BJ (cell line): ENCODE measurements around the gene ATG2A. TPM values are rescaled to one million over a fixed set of nuclear protein-coding genes. Genes with fewer than 3 reads are reported as not detected.

Experiments used
- CTCF ChIA-PET: fragments of 350-600 bp; formaldehyde crosslinking; extraction: SDS; loops from one replicate; lab custom pipeline; 2021; ENCODE audit warnings: antibody characterized with exemption, inconsistent platforms; lab: Yijun Ruan, JAX
- POLR2A ChIA-PET: fragments of 300-600 bp; sonication (Branson Sonifier 250); formaldehyde crosslinking; extraction: SDS; loops from one replicate; lab custom pipeline; 2021; ENCODE audit warnings: antibody characterized with exemption; lab: Charles Lee
- DNase-seq: peaks from one replicate; pipeline ENCODE4 v3.0.0-alpha.2; 2011; ENCODE audit warnings: low read depth
- H3K27me3 ChIP-seq: 2 replicates; pipeline ENCODE4 v1.6.0; 2011; ENCODE audit warnings: low read length; ENCODE audit not compliant: control insufficient read depth, insufficient read depth
- H3K36me3 ChIP-seq: 2 replicates; pipeline ENCODE4 v1.5.1; 2011; ENCODE audit warnings: low read length; ENCODE audit not compliant: control insufficient read depth, insufficient read depth
- H3K4me3 ChIP-seq: 2 replicates; pipeline ENCODE4 v1.5.1; 2011; ENCODE audit warnings: low read depth, mild to moderate bottlenecking, control low read depth, low read length
- polyA plus RNA-seq: library from polyadenylated mRNA; depleted of rRNA; stranded (reverse); fragments of >200 nt; gene quantifications from 2 replicates; pipeline ENCODE4 v1.2.3, GENCODE V29; 2011
- TF ChIP-seq, protein P1 (sequence below): IDR thresholded peaks from 2 replicates; pipeline ENCODE4 v1.5.1; 2011; ENCODE audit warnings: low read depth, mild to moderate bottlenecking, control low read depth, inconsistent platforms, low read length, moderate library complexity; ENCODE audit not compliant: insufficient read depth

The ATG2A gene
- polyA plus RNA-seq, 1 experiment = 7.0 TPM

DNA sequence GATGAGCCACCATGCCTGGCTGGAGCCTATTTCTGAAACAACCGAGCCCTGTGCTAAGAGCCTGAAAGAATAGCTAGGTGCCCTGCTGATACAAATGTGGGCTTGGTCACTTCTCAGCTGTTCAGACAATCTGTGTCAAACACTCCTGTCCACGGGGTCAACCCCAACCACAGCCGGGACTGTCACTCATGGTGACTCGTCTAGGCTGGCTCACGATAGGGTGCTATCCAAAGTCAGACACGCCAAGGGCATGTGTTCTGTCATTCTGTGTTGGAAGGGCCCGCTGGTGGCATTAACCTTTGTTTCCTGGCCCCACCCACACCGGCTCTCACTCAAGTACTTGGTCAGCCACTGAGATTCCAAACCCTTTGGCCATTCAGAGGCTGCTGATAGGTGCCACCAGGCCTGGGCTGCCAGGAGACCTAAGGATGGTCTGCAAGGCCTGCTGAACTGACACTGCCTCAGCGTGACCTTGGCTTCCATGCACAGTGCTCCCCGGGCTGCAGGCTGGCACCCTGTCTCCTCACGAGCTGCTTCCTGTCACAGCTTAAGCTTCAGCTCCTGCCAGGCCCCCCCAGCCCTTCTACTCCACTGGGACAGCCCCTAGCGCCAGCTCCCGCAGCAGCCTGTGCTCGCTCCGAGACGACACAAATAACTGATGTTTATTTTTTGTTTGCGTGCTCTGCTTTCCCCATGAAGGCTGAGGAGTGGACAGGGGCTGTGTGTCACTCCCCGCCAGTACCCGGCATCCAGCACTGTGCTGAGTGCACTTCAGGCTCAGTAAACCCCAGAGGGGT is 58.3 kb downstream of the ATG2A start:
- CTCF ChIA-PET = interaction anchor here (1.3 to 29.2 kb wide), 3 partner anchors 11 to 28 kb away, joined by 4 to 797 read pairs (median 7); partner anchors contain the start of gene EHD1
- H3K36me3 ChIP-seq = peaks cover 24% of the 10 kb centered on the region
- no peak overlapping the region for H3K4me3 ChIP-seq
- H3K27me3 ChIP-seq = no peaks in the 10 kb centered on the region
- DNase-seq = no peak
- TF ChIP-seq, protein P1, sequence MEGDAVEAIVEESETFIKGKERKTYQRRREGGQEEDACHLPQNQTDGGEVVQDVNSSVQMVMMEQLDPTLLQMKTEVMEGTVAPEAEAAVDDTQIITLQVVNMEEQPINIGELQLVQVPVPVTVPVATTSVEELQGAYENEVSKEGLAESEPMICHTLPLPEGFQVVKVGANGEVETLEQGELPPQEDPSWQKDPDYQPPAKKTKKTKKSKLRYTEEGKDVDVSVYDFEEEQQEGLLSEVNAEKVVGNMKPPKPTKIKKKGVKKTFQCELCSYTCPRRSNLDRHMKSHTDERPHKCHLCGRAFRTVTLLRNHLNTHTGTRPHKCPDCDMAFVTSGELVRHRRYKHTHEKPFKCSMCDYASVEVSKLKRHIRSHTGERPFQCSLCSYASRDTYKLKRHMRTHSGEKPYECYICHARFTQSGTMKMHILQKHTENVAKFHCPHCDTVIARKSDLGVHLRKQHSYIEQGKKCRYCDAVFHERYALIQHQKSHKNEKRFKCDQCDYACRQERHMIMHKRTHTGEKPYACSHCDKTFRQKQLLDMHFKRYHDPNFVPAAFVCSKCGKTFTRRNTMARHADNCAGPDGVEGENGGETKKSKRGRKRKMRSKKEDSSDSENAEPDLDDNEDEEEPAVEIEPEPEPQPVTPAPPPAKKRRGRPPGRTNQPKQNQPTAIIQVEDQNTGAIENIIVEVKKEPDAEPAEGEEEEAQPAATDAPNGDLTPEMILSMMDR = no peak
- POLR2A ChIA-PET = no interaction called here

DNA sequence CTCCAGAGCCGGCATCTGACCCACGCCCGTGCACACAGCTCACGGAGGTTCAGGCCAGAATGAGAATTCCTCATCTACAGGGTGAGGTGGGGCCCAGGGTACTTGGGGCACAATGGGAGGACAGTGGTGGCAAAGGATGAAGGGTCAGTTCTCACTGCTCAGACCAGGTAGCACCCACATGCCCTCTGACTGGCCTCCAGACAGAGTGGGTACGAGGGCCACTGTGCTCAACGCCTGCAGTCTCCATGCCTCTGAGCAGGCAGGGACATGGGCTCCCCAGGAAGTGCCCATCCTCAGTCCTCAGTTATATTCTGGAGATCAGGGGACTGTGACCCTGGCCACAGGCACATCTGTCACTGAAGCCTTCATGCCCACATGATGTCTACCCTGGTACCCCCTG is 59.5 kb downstream of the ATG2A start:
- POLR2A ChIA-PET = no interaction called here
- Histone ChIP-seq H3K36me3 (peaks cover 29% of the 10 kb centered on the region), H3K4me3 (no peak overlapping the region), H3K27me3 (no peaks in the 10 kb centered on the region)
- CTCF ChIA-PET = interaction anchor here (1.3 to 29.2 kb wide), 3 partner anchors 9 to 29 kb away, joined by 4 to 797 read pairs (median 19); partner anchors contain the start of gene EHD1
- DNase-seq = no peak
- TF ChIP-seq, protein P1 = no peak

DNA sequence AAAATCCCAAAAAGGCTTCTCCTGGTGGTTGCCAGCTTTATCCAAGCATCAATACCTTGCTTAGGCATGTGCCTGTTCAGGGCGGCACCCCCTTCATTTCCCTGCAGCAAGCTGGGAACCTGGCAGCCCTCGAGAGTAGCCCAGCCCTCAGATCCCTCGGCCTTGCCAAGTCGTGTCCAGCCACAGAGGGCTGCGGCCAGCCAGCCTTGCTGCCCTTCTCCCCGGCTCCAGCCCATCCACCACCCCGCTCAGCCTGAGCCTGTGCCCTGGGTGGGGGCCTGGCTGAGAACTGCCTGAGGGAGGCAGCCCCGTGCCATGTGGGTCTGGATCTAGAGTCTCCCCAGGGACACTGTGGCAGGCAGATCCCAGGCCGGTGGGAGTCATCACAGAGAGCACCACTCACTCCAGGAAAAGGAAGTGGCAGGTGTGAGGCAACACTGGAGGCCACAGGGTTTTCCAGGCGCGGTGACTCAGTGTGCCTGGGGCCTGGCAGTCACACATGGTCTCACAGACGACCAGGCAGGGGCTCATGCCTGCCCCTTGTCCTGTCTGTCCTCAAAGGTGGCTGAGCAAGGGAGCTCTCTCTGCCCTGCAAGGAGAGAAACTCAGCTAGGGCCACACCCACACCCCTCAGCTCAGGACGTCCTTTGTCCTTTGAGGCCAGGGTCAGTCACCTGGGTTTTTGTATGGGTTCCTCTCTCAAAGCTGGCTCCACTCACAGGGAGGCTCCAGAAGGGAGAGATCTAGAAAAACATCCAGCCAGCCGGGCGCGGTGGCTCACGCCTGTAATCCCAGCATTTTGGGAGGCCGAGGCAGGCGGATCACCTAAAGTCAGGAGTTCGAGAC is 60.4 kb downstream of the ATG2A start:
- ChIA-PET CTCF (interaction anchor here (1.0 to 29.2 kb wide), 5 partner anchors 9 to 30 kb away, joined by 3 to 797 read pairs (median 5); partner anchors contain the start of gene EHD1), POLR2A (interaction anchor here (0.5 to 0.6 kb wide), 2 partner anchors 10 to 113 kb away, joined by 5 to 10 read pairs; no protein-coding TSS in a partner anchor)
- H3K27me3 ChIP-seq = no peaks in the 10 kb centered on the region
- no peak for DNase-seq
- H3K4me3 ChIP-seq = no peak overlapping the region
- H3K36me3 ChIP-seq = peaks cover 30% of the 10 kb centered on the region
- TF ChIP-seq, protein P1 = no peak

DNA sequence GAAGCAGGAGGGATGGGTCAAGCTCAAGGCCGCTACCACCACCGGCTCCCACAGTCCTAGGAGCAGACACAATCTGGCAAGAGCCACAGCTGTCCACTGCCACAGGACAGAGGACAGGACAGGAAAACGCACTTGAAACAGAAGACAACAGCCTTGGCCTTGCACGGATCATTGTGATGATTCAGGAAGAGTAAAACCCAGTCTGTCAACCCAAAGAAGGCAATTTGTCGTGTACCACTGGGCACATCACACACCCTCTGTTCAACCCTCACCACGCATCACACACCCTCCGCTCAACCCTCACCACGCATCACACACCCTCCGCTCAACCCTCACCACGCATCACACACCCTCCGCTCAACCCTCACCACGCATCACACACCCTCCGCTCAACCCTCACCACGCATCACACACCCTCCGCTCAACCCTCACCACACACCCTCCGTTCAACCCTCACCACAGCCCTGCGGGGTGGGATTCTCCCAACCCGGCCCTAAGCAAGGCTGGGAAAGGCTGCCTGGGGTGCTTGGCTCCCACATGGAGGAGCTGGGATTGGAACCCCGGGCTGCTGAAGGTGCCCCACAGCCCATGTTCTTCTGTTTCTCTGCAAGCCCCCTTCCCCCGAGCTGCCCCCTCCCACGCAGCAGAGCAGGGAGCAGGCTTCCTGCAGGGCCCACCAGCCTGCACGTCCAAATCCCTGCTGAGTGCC is 61.3 kb downstream of the ATG2A start:
- TF ChIP-seq, protein P1 = no peak
- ChIA-PET CTCF (interaction anchor here (1.0 to 29.2 kb wide), 5 partner anchors 8 to 31 kb away, joined by 3 to 797 read pairs (median 10); partner anchors contain the start of gene EHD1), POLR2A (interaction anchor here (1.0 kb wide), 1 partner anchor 9 kb away, joined by 3 read pairs; no protein-coding TSS in a partner anchor)
- peaks cover 29% of the 10 kb centered on the region for H3K36me3 ChIP-seq
- no peaks in the 10 kb centered on the region for H3K27me3 ChIP-seq
- DNase-seq = no peak
- no peak overlapping the region for H3K4me3 ChIP-seq
